Bronchial epithelial cell (primary cell): ENCODE measurements around the gene PATE4. TPM values are rescaled to one million over a fixed set of nuclear protein-coding genes. Genes with fewer than 3 reads are reported as not detected.

ENCODE experiments used
- DNase-seq: peaks from one replicate; pipeline ENCODE4 v3.0.0-alpha.2; 2010; ENCODE audit warnings: low read depth
- FAIRE-seq: peaks from 2 replicates; lab custom pipeline; 2011; peaks lifted over from hg19 to GRCh38; lab: Jason Lieb, UNC
- H3K27me3 ChIP-seq: 2 replicates; pipeline ENCODE4 v1.5.1; 2011; ENCODE audit warnings: low read length; ENCODE audit not compliant: control insufficient read depth, insufficient read depth
- H3K36me3 ChIP-seq: 2 replicates; pipeline ENCODE4 v1.5.1; 2011; ENCODE audit warnings: low read length; ENCODE audit not compliant: control insufficient read depth, insufficient read depth
- H3K4me3 ChIP-seq: 2 replicates; pipeline ENCODE4 v1.5.1; 2011; ENCODE audit warnings: mild to moderate bottlenecking, low read depth, low read length, control low read depth
- CTCF ChIP-seq: IDR thresholded peaks from 2 replicates; pipeline ENCODE4 v1.5.1; 2011; ENCODE audit warnings: mild to moderate bottlenecking, moderate library complexity, low read length, control low read depth, inconsistent platforms; ENCODE audit not compliant: insufficient read depth, severe bottlenecking
- total RNA-seq: library from RNA; depleted of rRNA; stranded (reverse); fragments of >200 nt; gene quantifications from 2 replicates; pipeline ENCODE4 v1.2.1, GENCODE V29; 2014

Gene PATE4
- not detected in 2 replicates for total RNA-seq

- no peak for DNase-seq
- no peaks in the 10 kb centered on the region for H3K36me3 ChIP-seq
- TF ChIP-seq CTCF, result no peak
- FAIRE-seq, result no peak
- no peak within 1 kb of the TSS for H3K4me3 ChIP-seq
- no peaks in the 10 kb centered on the region for H3K27me3 ChIP-seq
Observed at GRCh38 chr11:125833016-125833415, at the start of gene PATE4. Gene PATE4, plus strand, starts transcription at chr11:125833316. Its CDS starts 44 bp downstream, at chr11:125833360.

GRCh38 chr11:125784678-125785077 is 48.4 kb upstream of the PATE4 start:
- no peak for FAIRE-seq
- no peaks in the 10 kb centered on the region for H3K27me3 ChIP-seq
- no peak for TF ChIP-seq CTCF
- DNase-seq, result no peak
- no peak overlapping the region for H3K4me3 ChIP-seq
- H3K36me3 ChIP-seq, result no peaks in the 10 kb centered on the region

- no peak for TF ChIP-seq CTCF
- H3K27me3 ChIP-seq, result no peaks in the 10 kb centered on the region
- FAIRE-seq, result no peak
- H3K4me3 ChIP-seq, result no peak within 1 kb of the TSS
- H3K36me3 ChIP-seq, result no peaks in the 10 kb centered on the region
- no peak for DNase-seq
Observed at GRCh38 chr11:125787827-125788226, 45.3 kb upstream of the PATE4 start, which contains the start of gene PATE3. Gene PATE3, plus strand, starts transcription at chr11:125788127. Its CDS starts 25 bp downstream, at chr11:125788152.

- H3K27me3 ChIP-seq, result no peaks in the 10 kb centered on the region
- no peak for FAIRE-seq
- no peak for DNase-seq
- no peak for TF ChIP-seq CTCF
- no peak overlapping the region for H3K4me3 ChIP-seq
- no peaks in the 10 kb centered on the region for H3K36me3 ChIP-seq
Observed at GRCh38 chr11:125790825-125791224, 42.3 kb upstream of the PATE4 start.

GRCh38 chr11:125797641-125798040 is 35.5 kb upstream of the PATE4 start:
- H3K4me3 ChIP-seq, result no peak overlapping the region
- no peak for TF ChIP-seq CTCF
- H3K36me3 ChIP-seq, result no peaks in the 10 kb centered on the region
- FAIRE-seq (no peak), DNase-seq (no peak)
- no peaks in the 10 kb centered on the region for H3K27me3 ChIP-seq

- FAIRE-seq, result no peak
- Histone ChIP-seq H3K36me3 (no peaks in the 10 kb centered on the region), H3K27me3 (no peaks in the 10 kb centered on the region), H3K4me3 (no peak overlapping the region)
- no peak for TF ChIP-seq CTCF
- no peak for DNase-seq
Observed at GRCh38 chr11:125799808-125800207, 33.3 kb upstream of the PATE4 start.
